BE2C (cell line): ENCODE results near the gene PTPA.

Experiments
- DNase-seq: peaks from one replicate; pipeline ENCODE4 v3.0.0-alpha.2; 2020
- H3K27me3 ChIP-seq: fragments of 250-450 bp; sonication (Bioruptor Pico); 2 replicates; pipeline ENCODE4 v1.5.1; 2020; ENCODE audit warnings: mild to moderate bottlenecking
- H3K36me3 ChIP-seq: fragments of 250-450 bp; sonication (Bioruptor Pico); 2 replicates; pipeline ENCODE4 v1.5.1; 2020; ENCODE audit warnings: mild to moderate bottlenecking
- H3K4me1 ChIP-seq: fragments of 250-450 bp; sonication (Bioruptor Pico); 2 replicates; pipeline ENCODE4 v1.5.1; 2020
- H3K4me3 ChIP-seq: 2 replicates; pipeline ENCODE4 v1.5.1; 2011; ENCODE audit warnings: low read depth, low read length
- H3K9me3 ChIP-seq: fragments of 250-450 bp; sonication (Bioruptor Pico); 2 replicates; pipeline ENCODE4 v1.5.1; 2020
- TF ChIP-seq, protein P1 (sequence below): IDR thresholded peaks from 2 replicates; pipeline ENCODE4 v1.5.1; 2012; ENCODE audit warnings: mild to moderate bottlenecking, low read depth, low read length

Gene PTPA

DNA sequence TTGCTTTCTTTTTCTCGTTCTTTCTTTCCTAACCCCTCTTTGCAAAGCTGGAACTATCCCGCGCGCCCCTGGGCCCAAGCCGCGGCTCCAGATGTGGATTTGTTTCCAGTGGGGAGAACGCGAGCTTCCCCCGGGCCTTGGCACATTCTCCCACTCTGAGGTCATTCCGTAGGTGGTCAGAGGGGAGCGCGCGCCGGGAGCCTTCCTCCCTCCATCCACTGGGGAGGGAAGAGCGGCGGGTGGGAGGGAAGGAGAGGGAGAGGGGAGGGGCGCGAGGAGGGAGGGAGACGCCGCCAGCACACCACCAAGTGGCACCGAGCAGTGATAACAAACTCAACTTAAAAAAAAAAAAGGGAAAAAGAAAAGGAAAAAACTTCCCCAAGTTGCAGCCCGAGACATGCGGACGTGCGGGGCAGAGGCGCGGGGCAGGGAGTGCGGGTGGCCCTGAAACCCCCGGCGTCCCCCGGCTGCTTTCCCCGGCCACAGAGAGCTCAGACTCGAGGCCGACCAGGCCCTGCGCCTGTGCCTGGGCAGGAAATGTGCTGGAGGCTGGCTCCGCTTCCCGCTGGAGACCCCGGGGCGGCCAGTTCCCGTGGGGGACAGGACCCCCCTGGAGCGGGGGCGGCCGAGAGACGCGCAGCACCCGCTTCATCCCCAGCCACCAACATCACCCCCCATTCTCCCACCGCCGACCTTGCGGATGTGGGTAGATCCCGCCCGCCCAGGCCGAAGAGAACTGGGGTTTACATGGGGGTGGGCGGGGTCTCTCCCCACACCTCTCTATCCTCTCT lies 63.7 kb downstream of the PTPA start:
- Histone ChIP-seq H3K36me3 (no peaks in the 10 kb centered on the region), H3K4me3 (peak overlapping the region; percentile 91), H3K27me3 (no peaks in the 10 kb centered on the region), H3K4me1 (peaks cover 3% of the 10 kb centered on the region), H3K9me3 (no peaks in the 10 kb centered on the region)
- peak; percentile 81 for DNase-seq
- TF ChIP-seq, protein P1, sequence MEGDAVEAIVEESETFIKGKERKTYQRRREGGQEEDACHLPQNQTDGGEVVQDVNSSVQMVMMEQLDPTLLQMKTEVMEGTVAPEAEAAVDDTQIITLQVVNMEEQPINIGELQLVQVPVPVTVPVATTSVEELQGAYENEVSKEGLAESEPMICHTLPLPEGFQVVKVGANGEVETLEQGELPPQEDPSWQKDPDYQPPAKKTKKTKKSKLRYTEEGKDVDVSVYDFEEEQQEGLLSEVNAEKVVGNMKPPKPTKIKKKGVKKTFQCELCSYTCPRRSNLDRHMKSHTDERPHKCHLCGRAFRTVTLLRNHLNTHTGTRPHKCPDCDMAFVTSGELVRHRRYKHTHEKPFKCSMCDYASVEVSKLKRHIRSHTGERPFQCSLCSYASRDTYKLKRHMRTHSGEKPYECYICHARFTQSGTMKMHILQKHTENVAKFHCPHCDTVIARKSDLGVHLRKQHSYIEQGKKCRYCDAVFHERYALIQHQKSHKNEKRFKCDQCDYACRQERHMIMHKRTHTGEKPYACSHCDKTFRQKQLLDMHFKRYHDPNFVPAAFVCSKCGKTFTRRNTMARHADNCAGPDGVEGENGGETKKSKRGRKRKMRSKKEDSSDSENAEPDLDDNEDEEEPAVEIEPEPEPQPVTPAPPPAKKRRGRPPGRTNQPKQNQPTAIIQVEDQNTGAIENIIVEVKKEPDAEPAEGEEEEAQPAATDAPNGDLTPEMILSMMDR, result no peak

DNA sequence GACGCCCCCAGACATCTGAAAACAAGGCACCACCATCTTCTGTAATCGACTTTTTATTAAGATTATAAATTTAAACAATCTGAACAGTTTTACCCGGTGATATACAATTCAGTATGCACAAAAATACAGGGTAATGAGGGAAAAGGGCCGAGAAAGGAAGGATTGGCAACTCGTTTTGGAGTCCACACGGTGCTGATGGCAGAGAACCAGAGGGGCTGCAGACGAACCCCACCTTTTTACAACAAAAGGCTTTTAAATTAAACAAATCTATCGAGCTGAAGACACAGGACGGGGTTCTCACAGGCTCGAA lies 64.3 kb downstream of the PTPA start:
- Histone ChIP-seq H3K9me3 (no peaks in the 10 kb centered on the region), H3K4me3 (peak overlapping the region; percentile 91), H3K27me3 (no peaks in the 10 kb centered on the region), H3K36me3 (no peaks in the 10 kb centered on the region), H3K4me1 (peaks cover 3% of the 10 kb centered on the region)
- TF ChIP-seq, protein P1, result no peak
- DNase-seq, result no peak

DNA sequence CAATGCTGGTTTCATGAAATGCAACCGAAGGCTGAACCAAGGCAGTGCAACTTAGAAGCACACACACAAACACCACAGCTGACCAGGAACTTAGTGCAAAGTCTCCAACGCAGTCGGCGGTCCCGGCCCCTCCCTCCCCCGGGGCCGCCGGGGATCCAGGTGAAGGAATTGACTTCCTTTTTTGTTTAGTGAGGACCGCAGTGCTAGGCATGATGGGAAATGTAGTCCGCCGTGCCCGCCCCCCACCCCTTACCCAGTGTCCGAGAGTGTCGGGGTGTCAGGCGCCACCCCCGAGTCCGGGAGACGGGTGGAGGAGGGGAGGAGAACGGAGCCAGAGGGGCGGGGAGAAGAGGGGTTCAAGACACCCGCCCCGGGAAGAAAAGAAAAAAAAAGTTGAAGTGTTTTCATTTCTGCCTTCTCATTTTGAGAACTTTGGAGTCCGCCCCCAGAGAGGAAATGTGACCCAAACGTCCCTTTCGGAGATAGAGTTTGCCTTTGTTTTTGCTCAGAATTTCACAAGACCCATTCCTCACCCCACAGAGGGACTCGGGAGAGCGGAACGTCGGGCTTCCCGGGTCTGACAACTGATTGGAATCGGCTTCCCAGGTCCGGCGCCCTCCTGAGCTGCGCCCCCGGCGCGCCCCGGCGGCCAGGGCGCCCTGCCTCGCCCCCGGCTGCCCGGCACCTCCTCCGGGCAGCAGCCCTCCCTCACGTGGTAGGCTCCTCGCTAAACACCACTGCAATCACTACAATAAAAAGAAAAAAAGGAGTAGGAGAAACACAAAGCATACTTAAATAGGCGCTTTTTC lies 64.8 kb downstream of the PTPA start:
- peaks cover 3% of the 10 kb centered on the region for H3K4me1 ChIP-seq
- TF ChIP-seq, protein P1, result no peak
- H3K4me3 ChIP-seq, result peak overlapping the region; percentile 91
- H3K36me3 ChIP-seq, result no peaks in the 10 kb centered on the region
- no peaks in the 10 kb centered on the region for H3K9me3 ChIP-seq
- H3K27me3 ChIP-seq, result no peaks in the 10 kb centered on the region
- DNase-seq, result peak; percentile 70

DNA sequence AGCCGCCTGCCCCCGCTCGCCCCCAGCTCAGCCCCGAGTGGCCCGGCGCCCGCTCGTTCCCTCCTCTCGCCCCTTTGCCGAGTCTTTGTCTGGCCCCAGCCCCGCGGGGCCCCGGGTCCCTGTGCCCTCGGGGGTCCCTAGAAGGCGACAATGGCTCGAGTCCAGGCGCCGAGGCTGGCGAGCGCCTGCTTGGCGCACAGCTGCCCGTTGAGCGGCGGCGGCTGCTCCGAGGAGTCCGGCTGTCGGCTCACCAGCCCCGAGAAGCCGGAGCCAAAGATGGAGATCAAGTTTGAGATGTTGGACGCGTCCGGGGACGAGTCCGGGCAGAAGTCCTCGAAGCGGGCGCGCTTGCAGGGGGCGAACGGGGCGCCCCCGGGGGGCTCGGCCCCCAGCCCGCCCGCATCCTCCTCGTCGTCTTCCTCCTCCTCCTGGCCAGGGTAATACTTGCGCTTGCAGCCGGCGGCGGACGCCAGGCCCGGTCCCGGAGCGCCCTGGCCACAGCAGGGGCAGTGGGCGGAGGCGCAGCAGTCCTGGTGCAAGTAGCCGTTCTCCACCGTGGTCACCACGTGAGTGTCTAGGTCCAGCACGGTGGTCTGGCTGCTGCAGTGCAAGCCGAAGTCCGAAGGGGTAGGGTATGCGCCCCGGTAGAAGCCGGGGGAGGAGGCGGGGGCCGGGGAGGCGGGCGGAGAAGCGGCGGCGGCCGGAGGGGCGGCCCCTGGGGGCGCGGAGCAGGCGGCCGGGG lies 65.7 kb downstream of the PTPA start:
- peak overlapping the region; percentile 91 for H3K4me3 ChIP-seq
- H3K27me3 ChIP-seq, result no peaks in the 10 kb centered on the region
- TF ChIP-seq, protein P1, result no peak
- H3K36me3 ChIP-seq, result no peaks in the 10 kb centered on the region
- peaks cover 3% of the 10 kb centered on the region for H3K4me1 ChIP-seq
- no peaks in the 10 kb centered on the region for H3K9me3 ChIP-seq
- DNase-seq, result peak; percentile 51

DNA sequence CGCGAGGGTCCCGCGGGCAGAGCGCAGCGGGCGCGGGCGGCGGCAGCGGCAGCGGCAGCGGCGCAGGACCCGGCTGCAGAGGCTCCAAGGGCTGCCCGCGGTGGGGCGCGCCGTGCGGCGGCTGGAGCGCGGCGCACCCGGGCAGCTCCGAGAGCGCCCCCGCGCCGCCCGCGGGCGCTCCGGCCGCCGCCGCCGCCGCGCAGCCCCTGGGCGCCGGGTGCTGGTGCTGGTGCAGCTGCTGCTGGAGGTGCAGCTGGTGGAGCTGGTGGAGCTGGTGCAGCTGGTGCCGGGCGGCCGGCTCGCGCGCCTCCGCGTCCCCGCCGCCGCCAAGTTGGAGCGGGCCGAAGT lies 66.2 kb downstream of the PTPA start:
- H3K9me3 ChIP-seq, result no peaks in the 10 kb centered on the region

More for the DNA sequence above, 66.2 kb downstream of the PTPA start:
- DNase-seq, result no peak
- Histone ChIP-seq H3K36me3 (no peaks in the 10 kb centered on the region), H3K27me3 (no peaks in the 10 kb centered on the region), H3K4me1 (peaks cover 3% of the 10 kb centered on the region), H3K4me3 (peak overlapping the region; percentile 88)
- TF ChIP-seq, protein P1, result no peak
